Measurements from ENCODE around the gene CPVL. TPM values are rescaled to one million over a fixed set of nuclear protein-coding genes. Genes with fewer than 3 reads are reported as not detected.

Gene CPVL
- total RNA-seq, 1 experiment from 2014 or later = 10.3 TPM

- Histone ChIP-seq H3K9me3 (ENCODE audit: control insufficient read depth in 1 of 2, insufficient read depth in 1 of 2, low read depth in 1 of 2, low read length in 2 of 2) (no peaks in the 10 kb centered on the region), H4K20me1 (ENCODE audit: insufficient read depth) (no peaks in the 10 kb centered on the region), H3K9ac (ENCODE audit: low read length) (no peak overlapping the region), H3K27me3 (ENCODE audit: insufficient read depth, low read length) (no peaks in the 10 kb centered on the region), H2AFZ (ENCODE audit: low read depth, low read length, poor library complexity, severe bottlenecking) (no peak overlapping the region), H3K79me2 (ENCODE audit: insufficient read depth, low read length) (no peaks in the 10 kb centered on the region), H3K9me2 (ENCODE audit: insufficient read depth) (no peaks in the 10 kb centered on the region; the same call in 1 of the 2 replicates), H3K4me1 (ENCODE audit: control insufficient read depth in 1 of 2, insufficient read depth in 2 of 2, low read length in 2 of 2) (peaks cover under 1 to 24% of the 10 kb centered on the region in 2 experiments; a peak in 2 of 4 replicates), H3K4me3 (replicated peaks in 1 of 2; ENCODE audit: low read depth in 1 of 2, low read length in 2 of 2) (no peak overlapping the region), H3K4me2 (ENCODE audit: low read length) (no peak overlapping the region), H3K27ac (ENCODE audit: low read depth, low read length) (no peak overlapping the region), H3K36me3 (ENCODE audit: control insufficient read depth in 1 of 2, insufficient read depth in 2 of 2, low read length in 2 of 2) (no peaks in the 10 kb centered on the region)
- ChIA-PET CTCF (interaction anchor here (1.0 kb wide), 1 partner anchor 35 kb away, joined by 3 read pairs; no protein-coding TSS in a partner anchor), RAD21 (ENCODE audit: low non-redundant PET in 1 of 2, low total read pairs in 2 of 2, uncharacterized antibody in 2 of 2, unreplicated experiment in 2 of 2) (no interaction called here), POLR2A (no interaction called here)
- no TSS peak for BruUV-seq (replicated peaks)
- intact Hi-C loops (cut with micrococcal nuclease) = no loop called here
- TF ChIP-seq TCF7L2 (IDR thresholded peaks at IDR 0.05; ENCODE audit: borderline replicate concordance, extremely low read depth, insufficient read depth, insufficient read length) (no peak), SP1 (IDR thresholded peaks at IDR 0.05; ENCODE audit: low read depth) (no peak)
- ATAC-seq = no peak
- no peak for DNase-seq (ENCODE audit: low read depth, low spot score)
Measured at GRCh38 chr7:29142021-29142727, 4.2 kb downstream of the CPVL start.

GRCh38 chr7:29140873-29141468 lies 5.4 kb downstream of the CPVL start:
- Histone ChIP-seq H3K9ac (ENCODE audit: low read length) (no peak overlapping the region), H3K4me2 (ENCODE audit: low read length) (no peak overlapping the region), H3K4me3 (replicated peaks in 1 of 2; ENCODE audit: low read depth in 1 of 2, low read length in 2 of 2) (no peak overlapping the region), H3K4me1 (ENCODE audit: control insufficient read depth in 1 of 2, insufficient read depth in 2 of 2, low read length in 2 of 2) (peaks cover 0 to 17% of the 10 kb centered on the region in 2 experiments; a peak in 1 of 4 replicates), H3K9me2 (ENCODE audit: insufficient read depth) (no peaks in the 10 kb centered on the region; the same call in 1 of the 2 replicates), H3K27me3 (ENCODE audit: insufficient read depth, low read length) (no peaks in the 10 kb centered on the region), H3K36me3 (ENCODE audit: control insufficient read depth in 1 of 2, insufficient read depth in 2 of 2, low read length in 2 of 2) (no peaks in the 10 kb centered on the region), H4K20me1 (ENCODE audit: insufficient read depth) (no peaks in the 10 kb centered on the region), H2AFZ (ENCODE audit: low read depth, low read length, poor library complexity, severe bottlenecking) (no peak overlapping the region), H3K79me2 (ENCODE audit: insufficient read depth, low read length) (no peaks in the 10 kb centered on the region), H3K9me3 (ENCODE audit: control insufficient read depth in 1 of 2, insufficient read depth in 1 of 2, low read depth in 1 of 2, low read length in 2 of 2) (no peaks in the 10 kb centered on the region), H3K27ac (ENCODE audit: low read depth, low read length) (no peak overlapping the region)
- ATAC-seq (no peak), DNase-seq (ENCODE audit: low read depth, low spot score) (no peak)
- TF ChIP-seq POLR2AphosphoS5 (IDR thresholded peaks at IDR 0.05; ENCODE audit: low read depth, low read length) (no peak), ZNF274 (IDR thresholded peaks at IDR 0.05; ENCODE audit: low read depth, low read length) (no peak), ZFX (IDR thresholded peaks at IDR 0.05) (no peak), MAX (IDR thresholded peaks at IDR 0.05) (no peak), EZH2phosphoT487 (IDR thresholded peaks at IDR 0.05; ENCODE audit: borderline replicate concordance) (no peak), YY1 (IDR thresholded peaks at IDR 0.05; ENCODE audit: extremely low read depth, insufficient replicate concordance, low read depth, low read length) (no peak), ELF1 (IDR thresholded peaks at IDR 0.05; ENCODE audit: borderline replicate concordance, low read depth) (no peak), SRF (IDR thresholded peaks at IDR 0.05; ENCODE audit: low read depth) (no peak), JUND (IDR thresholded peaks at IDR 0.05) (no peak), EZH2 (IDR thresholded peaks at IDR 0.05) (no peak), SP1 (IDR thresholded peaks at IDR 0.05; ENCODE audit: low read depth) (no peak), CEBPB (IDR thresholded peaks at IDR 0.05; ENCODE audit: low read depth) (no peak; the same call in 1 of the 2 replicates), TCF7L2 (IDR thresholded peaks at IDR 0.05; ENCODE audit: borderline replicate concordance, extremely low read depth, insufficient read depth, insufficient read length) (no peak), RAD21 (IDR thresholded peaks at IDR 0.05; ENCODE audit: low read depth) (no peak)
- TF ChIP-seq, protein P1, sequence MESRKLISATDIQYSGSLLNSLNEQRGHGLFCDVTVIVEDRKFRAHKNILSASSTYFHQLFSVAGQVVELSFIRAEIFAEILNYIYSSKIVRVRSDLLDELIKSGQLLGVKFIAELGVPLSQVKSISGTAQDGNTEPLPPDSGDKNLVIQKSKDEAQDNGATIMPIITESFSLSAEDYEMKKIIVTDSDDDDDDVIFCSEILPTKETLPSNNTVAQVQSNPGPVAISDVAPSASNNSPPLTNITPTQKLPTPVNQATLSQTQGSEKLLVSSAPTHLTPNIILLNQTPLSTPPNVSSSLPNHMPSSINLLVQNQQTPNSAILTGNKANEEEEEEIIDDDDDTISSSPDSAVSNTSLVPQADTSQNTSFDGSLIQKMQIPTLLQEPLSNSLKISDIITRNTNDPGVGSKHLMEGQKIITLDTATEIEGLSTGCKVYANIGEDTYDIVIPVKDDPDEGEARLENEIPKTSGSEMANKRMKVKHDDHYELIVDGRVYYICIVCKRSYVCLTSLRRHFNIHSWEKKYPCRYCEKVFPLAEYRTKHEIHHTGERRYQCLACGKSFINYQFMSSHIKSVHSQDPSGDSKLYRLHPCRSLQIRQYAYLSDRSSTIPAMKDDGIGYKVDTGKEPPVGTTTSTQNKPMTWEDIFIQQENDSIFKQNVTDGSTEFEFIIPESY (IDR thresholded peaks at IDR 0.05; ENCODE audit: extremely low read depth, insufficient replicate concordance, low read length) = no peak
- ChIA-PET CTCF (no interaction called here), POLR2A (no interaction called here), RAD21 (ENCODE audit: low non-redundant PET in 1 of 2, low total read pairs in 2 of 2, uncharacterized antibody in 2 of 2, unreplicated experiment in 2 of 2) (no interaction called here)
- no TSS peak for BruUV-seq (replicated peaks)
- intact Hi-C loops (cut with micrococcal nuclease) = no loop called here
